Measurements from ENCODE around the gene FRY.

DNA sequence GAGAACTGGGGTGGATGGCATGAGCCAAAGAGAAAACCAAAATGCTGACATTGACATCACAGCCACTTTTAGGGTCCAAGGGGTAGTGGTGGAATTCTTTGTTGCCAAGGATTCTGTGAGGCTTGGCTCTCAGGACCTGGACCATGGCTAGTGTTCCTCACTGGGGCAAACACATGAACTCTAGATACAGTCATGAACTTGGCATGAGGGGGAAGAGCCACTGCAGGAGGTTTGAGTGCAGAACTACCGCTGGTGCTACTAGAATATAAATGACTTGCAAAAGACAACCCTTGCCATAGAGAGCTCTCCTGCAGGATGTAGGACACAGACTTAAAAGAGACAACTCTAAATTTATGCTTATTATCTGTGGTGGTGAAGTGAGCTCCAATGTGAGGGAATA lies 29.8 kb upstream of the FRY start:
- TF ChIP-seq, protein P1, sequence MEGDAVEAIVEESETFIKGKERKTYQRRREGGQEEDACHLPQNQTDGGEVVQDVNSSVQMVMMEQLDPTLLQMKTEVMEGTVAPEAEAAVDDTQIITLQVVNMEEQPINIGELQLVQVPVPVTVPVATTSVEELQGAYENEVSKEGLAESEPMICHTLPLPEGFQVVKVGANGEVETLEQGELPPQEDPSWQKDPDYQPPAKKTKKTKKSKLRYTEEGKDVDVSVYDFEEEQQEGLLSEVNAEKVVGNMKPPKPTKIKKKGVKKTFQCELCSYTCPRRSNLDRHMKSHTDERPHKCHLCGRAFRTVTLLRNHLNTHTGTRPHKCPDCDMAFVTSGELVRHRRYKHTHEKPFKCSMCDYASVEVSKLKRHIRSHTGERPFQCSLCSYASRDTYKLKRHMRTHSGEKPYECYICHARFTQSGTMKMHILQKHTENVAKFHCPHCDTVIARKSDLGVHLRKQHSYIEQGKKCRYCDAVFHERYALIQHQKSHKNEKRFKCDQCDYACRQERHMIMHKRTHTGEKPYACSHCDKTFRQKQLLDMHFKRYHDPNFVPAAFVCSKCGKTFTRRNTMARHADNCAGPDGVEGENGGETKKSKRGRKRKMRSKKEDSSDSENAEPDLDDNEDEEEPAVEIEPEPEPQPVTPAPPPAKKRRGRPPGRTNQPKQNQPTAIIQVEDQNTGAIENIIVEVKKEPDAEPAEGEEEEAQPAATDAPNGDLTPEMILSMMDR (IDR thresholded peaks at IDR 0.05): no peak
- no peak for TF ChIP-seq POLR2A (IDR thresholded peaks at IDR 0.05)
